Duodenal mucosa (tissue), 2 donors: ENCODE results near the gene CASP5.

Experiments used
- H3K27ac ChIP-seq: one replicate; pipeline ENCODE4 v1.7.0; 2013; ENCODE audit warnings: low read depth, low read length
- H3K27me3 ChIP-seq, 2 donors: one replicate each; pipeline ENCODE4 v1.7.0; 2013; ENCODE audit warnings: low read length in 2 of 2, control low read depth in 1 of 2; ENCODE audit not compliant: insufficient read depth in 2 of 2, control insufficient read depth in 1 of 2
- H3K36me3 ChIP-seq, 2 donors: one replicate each; pipeline ENCODE4 v1.7.0; 2013; ENCODE audit warnings: low read length in 2 of 2, control low read depth in 1 of 2; ENCODE audit not compliant: insufficient read depth in 2 of 2, control insufficient read depth in 1 of 2
- H3K4me1 ChIP-seq, 2 donors: one replicate each; pipeline ENCODE4 v1.7.0; 2013; ENCODE audit warnings: low read length in 2 of 2, control low read depth in 1 of 2; ENCODE audit not compliant: insufficient read depth in 2 of 2, control insufficient read depth in 1 of 2
- H3K4me3 ChIP-seq, 2 donors: one replicate each; pipeline ENCODE4 v1.7.0; 2013; ENCODE audit warnings: low read length in 2 of 2, low read depth in 1 of 2
- H3K9ac ChIP-seq, 2 donors: one replicate each; pipeline ENCODE4 v1.7.0; 2013; ENCODE audit warnings: low read length in 2 of 2, low read depth in 1 of 2
- H3K9me3 ChIP-seq, 2 donors: one replicate each; pipeline ENCODE4 v1.7.0; 2013; ENCODE audit warnings: low read length in 2 of 2, control low read depth in 1 of 2; ENCODE audit not compliant: control insufficient read depth in 1 of 2

The CASP5 gene

DNA sequence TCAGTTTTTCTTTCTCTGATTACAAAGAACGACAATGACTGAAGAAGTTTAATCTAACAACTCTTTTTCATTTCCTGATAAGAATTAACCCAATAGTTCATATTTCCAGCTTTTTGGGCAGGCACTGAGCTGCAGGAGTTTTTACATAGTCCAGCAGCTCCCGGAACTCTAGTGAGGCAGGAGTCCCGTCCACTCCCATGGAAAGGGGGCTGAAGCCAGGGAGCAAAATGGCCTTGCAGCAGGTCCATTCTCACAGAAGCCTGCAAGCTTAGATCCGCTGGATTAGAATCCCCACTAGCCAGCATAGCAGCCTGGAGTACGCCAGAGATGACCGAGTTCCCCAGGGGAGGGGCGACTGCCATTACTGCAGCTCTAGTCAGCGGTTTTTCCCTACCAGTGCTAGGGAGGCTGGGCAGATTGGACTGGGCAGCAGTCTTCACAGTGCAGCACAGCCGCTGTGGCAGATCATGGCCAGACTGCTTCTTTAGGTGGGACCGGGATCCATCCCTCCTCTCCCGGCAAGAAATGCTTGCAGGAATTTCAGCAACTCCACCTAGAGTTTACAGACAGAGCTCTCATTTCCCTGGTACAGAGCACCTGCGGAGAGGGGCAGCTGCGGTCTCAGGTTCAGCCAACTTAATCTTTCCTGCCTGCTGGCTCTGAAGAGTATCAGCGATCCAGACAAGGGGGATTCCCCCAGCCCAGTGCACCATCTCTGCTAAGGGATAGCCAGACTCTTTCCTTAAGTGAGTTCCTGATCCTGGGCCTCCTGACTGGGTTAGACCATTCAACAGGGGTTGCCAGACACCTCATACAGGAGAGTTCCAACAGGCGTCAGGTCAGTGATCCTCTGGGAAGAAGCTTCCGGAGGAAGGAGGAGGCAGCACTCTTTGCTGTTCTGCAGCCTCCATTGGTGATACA, 53.9 kb downstream of the CASP5 start:
- Histone ChIP-seq H3K27me3 (no peaks in the 10 kb centered on the region), H3K9ac (peak overlapping the region; percentile 65 to 83), H3K4me3 (peak overlapping the region; percentile 80 to 81), H3K4me1 (peaks cover 17 to 20% of the 10 kb centered on the region in 2 donors), H3K36me3 (no peaks in the 10 kb centered on the region), H3K9me3 (peaks cover 2 to 3% of the 10 kb centered on the region in 2 donors), H3K27ac (peak overlapping the region; percentile 86)

DNA sequence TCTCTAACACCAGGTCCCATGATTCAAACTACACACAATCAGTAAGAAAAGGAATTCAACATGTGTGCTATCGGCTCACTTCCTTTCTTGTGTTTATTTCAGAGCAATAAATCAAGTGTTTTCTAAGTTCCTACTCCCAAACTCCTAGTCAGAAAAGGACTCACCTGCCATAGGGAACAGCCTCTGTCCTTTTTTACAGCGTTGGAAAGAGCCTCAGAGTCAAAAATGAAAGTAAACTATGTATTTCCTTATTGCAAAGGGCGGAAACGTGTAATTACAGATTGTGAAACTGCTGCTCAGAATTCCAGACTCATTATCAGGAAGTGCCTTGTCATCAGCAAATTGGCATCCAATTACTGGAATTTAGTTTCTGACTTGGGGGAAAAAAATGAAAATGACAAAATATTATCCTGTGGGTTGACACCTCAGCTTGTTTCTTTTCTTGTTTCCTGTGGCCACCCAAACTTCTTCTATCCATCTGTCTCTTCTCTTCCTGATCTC, 54.6 kb downstream of the CASP5 start, which contains the start of gene CASP4:
TSS of gene CASP4 (minus strand) at position 220 of the 501 bp plus-strand sequence. CDS start at position 171, 49 bp downstream.
- H3K36me3 ChIP-seq: no peaks in the 10 kb centered on the region
- H3K27ac ChIP-seq: peak within 1 kb of the TSS; percentile 86
- H3K9ac ChIP-seq: peak within 1 kb of the TSS; percentile 82 to 83
- H3K4me1 ChIP-seq: peaks cover 17 to 20% of the 10 kb centered on the region in 2 donors
- H3K9me3 ChIP-seq: no peaks in the 10 kb centered on the region
- peak within 1 kb of the TSS; percentile 80 to 81 for H3K4me3 ChIP-seq
- H3K27me3 ChIP-seq: no peaks in the 10 kb centered on the region

DNA sequence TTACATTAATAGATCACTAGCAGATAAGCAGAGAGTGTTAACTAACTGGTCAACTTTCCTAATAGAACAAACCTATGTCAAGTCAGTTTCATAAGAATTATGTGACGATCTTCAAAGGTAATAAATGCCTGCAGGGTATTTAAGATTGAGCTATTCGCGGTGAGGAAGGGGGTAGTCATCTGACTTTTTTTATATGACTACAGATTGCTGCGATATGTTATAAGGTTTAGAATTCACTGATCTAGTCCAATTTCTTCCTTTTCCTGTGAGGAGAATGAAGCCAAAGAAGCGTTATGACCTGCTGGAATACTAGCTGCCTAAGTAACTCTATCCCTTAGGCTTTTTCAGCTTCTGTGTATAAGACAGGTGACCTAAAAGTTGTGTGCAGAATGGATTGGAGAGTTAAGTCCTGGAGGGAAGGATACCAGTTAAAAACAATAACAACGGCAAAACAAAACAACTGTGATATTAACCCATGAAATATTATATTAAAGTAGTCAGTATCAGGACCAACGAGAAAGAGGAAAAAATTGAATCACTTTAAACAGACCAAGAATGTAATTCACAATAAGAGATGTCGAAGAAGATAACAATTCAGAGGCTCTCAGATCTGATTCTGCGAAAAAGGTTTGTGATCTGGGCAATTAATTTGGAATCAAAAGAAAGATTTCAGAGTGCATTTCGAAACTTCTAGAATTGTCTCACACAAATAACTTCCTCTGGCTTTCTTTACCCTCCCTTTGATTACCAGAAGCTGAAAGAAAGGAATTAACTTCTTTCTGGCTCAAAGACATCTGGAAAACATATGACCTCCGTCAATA, 55.2 kb downstream of the CASP5 start:
- Histone ChIP-seq H3K9me3 (no peaks in the 10 kb centered on the region), H3K4me1 (peaks cover 17 to 20% of the 10 kb centered on the region in 2 donors), H3K4me3 (peak overlapping the region; percentile 80 to 81), H3K27ac (peak overlapping the region; percentile 86), H3K9ac (peak overlapping the region; percentile 82 to 83), H3K36me3 (no peaks in the 10 kb centered on the region), H3K27me3 (no peaks in the 10 kb centered on the region)

DNA sequence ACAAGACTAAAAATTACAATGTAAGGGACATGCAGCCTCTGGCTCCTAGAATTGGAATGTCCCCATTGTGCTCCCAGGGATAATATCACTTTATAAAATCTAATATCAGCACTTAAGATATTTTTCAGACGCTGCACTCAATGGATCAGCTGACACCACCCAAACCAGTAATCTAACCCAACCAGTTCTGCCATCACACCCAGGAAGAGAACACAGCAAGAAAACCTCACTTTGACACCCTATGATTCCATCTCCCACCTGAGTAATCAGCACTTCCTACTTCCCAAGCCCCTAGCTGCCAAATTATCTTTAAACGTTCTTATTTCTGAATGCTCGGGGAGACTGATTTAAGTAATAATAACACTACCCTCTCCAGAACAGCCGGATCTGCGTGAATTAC, 57.2 kb downstream of the CASP5 start:
- Histone ChIP-seq H3K4me1 (peaks cover 17 to 20% of the 10 kb centered on the region in 2 donors), H3K9me3 (no peaks in the 10 kb centered on the region), H3K9ac (no peak overlapping the region), H3K4me3 (peak overlapping the region; percentile 2 to 44), H3K27me3 (no peaks in the 10 kb centered on the region), H3K27ac (no peak overlapping the region), H3K36me3 (peaks cover 6 to 7% of the 10 kb centered on the region in 2 donors)

DNA sequence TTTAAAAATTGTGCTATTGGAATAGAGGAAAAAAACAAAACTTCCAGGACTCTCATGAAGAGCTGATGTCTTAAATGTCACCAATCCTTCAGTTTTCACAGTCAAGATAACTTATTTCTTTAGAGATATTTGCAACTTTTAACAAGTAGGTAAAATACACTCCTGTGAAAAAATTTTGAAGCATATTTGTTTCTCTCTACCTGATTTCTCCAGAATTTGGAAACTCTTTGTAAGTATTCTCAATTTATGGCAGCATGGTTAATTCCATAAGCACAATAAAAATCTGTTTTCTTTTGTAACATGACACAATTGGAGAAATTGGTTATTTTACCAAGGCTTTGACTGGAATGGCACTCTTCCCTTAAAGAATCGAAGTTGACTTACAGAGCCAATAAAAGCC, 58.7 kb downstream of the CASP5 start:
- no peaks in the 10 kb centered on the region for H3K9me3 ChIP-seq
- H3K9ac ChIP-seq: no peak overlapping the region
- H3K4me3 ChIP-seq: no peak overlapping the region
- peaks cover 6 to 7% of the 10 kb centered on the region in 2 donors for H3K36me3 ChIP-seq
- H3K27ac ChIP-seq: no peak overlapping the region
- H3K27me3 ChIP-seq: no peaks in the 10 kb centered on the region
- peaks cover 15 to 17% of the 10 kb centered on the region in 2 donors for H3K4me1 ChIP-seq

DNA sequence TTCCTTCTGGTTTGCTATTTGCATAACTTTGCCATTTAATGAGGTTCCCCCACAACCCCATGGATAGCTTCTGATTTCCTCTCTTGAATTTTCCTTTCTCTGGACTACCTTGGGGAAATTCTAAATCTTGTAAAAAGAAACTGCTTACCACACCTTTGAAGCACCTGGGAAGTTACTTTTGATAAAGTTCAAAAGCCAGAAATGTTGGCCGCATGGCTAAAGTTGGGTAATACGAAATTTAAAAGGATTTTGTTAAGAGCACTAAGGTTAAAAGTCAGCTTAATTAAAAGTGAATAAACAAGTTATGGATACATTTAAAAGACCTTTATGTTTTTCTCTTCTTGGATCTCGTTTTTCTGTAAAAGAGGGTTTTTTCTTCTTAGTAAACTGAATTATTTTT, 60.1 kb downstream of the CASP5 start:
- no peaks in the 10 kb centered on the region for H3K9me3 ChIP-seq
- H3K27me3 ChIP-seq: no peaks in the 10 kb centered on the region
- no peak overlapping the region for H3K4me3 ChIP-seq
- H3K36me3 ChIP-seq: peaks cover 6 to 7% of the 10 kb centered on the region in 2 donors
- H3K27ac ChIP-seq: no peak overlapping the region
- H3K4me1 ChIP-seq: peaks cover 8 to 11% of the 10 kb centered on the region in 2 donors
- no peak overlapping the region for H3K9ac ChIP-seq

DNA sequence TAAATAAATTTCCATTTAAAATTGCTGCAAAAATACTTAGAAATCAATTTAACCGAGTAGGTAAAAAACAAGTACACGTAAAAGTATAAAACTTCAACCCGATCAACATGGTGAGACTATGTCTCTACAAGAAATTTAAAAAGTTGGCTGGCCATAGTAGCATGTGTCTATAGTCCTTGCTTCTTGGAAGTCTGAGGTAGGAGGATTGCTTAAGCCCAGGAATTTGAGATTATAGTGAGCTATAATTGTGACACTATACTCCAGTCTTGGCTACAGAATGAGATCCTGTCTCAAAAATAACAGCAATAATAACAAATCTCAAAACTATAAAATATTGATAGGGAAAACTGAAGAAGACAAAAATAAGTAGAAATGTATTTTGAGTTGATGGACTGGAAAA, 65.7 kb downstream of the CASP5 start:
- H3K4me3 ChIP-seq: no peak overlapping the region
- H3K4me1 ChIP-seq: no peaks in the 10 kb centered on the region

DNA sequence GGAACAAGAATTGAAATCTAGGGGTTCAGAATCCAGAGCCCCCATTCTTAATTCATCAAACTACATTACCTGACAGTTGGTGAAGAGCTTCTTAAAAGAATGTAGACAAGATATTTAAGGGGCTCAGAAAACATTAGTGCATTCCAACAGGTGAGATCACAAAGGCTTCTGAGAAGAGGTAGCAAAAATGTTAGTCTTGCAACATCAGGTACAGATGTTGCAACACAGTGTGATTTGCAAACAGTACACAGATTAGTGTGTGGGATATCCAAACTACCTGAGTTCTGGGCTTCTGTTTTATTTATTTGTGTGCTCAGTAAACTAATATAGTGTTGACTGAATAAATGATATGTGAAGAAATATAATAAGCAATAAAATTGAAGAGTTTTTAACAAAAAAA, 66.4 kb downstream of the CASP5 start:
- no peaks in the 10 kb centered on the region for H3K4me1 ChIP-seq
- no peak overlapping the region for H3K4me3 ChIP-seq
- H3K9me3 ChIP-seq: no peaks in the 10 kb centered on the region
- H3K27ac ChIP-seq: no peak overlapping the region
- no peaks in the 10 kb centered on the region for H3K27me3 ChIP-seq
- H3K9ac ChIP-seq: no peak overlapping the region
- peaks cover 30 to 36% of the 10 kb centered on the region in 2 donors for H3K36me3 ChIP-seq

More for the DNA sequence above, 65.7 kb downstream of the CASP5 start:
- no peaks in the 10 kb centered on the region for H3K27me3 ChIP-seq
- no peak overlapping the region for H3K27ac ChIP-seq
- peaks cover 27 to 31% of the 10 kb centered on the region in 2 donors for H3K36me3 ChIP-seq
- no peaks in the 10 kb centered on the region for H3K9me3 ChIP-seq
- H3K9ac ChIP-seq: no peak overlapping the region

DNA sequence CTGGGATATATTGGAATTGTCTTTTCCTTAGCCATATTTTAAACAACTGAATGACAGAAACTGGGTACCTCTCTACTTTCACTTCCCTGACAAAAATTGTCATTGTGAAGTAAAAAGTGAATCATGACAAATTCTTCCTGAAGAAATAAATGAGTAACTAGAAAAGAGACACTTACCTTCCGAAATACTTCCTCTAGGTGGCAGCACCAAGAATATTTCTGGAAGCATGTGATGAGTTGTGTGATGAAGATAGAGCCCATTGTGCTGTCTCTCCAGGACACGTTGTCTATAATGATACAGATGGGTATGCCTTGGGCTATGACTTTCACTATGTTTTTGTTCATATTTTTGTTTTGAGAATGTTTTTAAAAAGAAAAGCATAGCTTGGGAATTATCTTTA, 76.1 kb downstream of the CASP5 start:
- Histone ChIP-seq H3K9me3 (no peaks in the 10 kb centered on the region), H3K36me3 (peaks cover 60 to 70% of the 10 kb centered on the region in 2 donors), H3K27ac (no peak overlapping the region)

More for the DNA sequence above, 76.1 kb downstream of the CASP5 start:
- Histone ChIP-seq H3K9ac (no peak overlapping the region), H3K4me3 (no peak overlapping the region), H3K27me3 (no peaks in the 10 kb centered on the region), H3K4me1 (no peaks in the 10 kb centered on the region)
